Measurements from ENCODE around the gene PPP6C.
"Not testable (repeated sequence)": the region's sequence is repeated elsewhere in the genome, so short reads cannot be mapped to it uniquely, and the experiment has no call there.

Gene PPP6C

DNA sequence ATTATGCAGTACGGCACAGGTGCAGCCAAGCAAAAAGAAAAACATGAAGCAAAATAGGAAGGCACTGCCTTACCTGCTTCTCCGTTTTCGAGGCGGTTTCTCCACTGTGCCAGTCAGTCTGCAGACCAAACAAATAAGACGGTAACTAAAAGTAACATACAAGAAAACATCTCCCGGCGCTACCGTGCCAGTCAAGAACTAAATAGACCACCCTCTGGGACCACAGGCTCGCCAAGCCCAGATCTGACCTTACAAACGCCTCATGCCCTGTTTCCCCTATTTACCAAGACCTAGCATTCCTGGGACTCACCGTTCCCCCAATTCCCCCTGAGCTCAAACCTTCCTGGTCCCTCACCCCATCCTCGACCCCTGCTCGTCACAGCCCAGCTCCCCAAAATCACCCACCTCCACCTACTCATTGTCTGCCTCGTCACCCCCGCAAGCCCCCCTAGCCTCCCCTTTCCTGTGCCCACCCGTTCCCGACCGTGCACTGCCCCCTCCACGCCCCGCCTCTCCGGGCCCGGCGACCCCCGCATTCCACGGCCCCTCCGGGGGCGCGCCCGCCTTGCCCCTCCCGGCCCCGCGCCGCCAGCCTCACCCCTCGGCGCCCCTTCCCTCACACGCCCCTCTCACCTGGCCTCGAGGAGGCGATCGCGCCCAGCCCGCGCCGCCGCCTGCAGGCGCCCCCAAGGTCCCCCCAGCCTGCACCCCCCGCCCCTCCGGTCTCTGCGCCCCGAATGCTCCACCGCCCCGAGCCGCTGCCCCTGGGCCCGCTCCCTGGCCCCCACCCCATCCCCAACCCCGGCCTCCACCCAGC is 46.8 kb downstream of the PPP6C start:
- no peak for DNase-seq (ENCODE audit: low read depth in 2 of 2)

DNA sequence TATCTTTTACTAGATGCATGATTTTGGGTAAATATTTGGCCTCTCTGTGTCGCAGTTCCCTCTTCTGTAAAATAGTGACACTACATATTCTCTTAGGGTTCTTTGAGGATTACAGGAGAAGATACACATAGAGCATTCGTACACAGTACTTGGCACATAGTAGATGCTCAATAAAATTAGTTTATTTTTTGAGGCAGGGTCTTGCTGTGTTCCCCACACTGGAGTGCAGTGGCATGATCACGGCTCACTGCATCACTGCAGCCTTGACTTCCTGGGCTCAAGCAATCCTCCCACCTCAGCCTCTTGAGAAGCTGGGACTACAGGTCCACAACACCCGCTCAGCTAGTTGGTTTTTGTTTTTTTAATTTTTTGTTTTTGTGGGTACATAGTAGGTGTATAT is 47.9 kb downstream of the PPP6C start:
- no peak for DNase-seq (ENCODE audit: low read depth in 2 of 2)

DNA sequence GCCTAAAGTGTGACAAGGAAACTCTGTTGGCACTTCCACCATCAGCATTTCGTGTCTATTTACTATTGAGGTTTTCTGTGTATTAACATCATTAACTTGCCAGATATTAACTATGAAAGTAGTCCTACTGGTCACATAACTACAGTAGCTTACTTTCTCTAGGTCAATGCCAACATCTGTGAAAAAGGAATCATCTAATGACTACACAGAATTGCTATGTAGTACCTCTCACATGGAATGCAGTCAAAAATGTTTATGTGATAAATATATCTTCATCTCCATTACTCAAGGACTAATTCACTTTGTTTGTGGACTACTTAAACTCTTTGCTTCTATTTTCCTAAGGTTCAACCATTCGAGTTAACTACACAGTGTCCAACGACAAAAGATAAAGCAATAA is 48.4 kb downstream of the PPP6C start:
- no peak for DNase-seq (ENCODE audit: low read depth in 2 of 2)

- no peak for DNase-seq (ENCODE audit: low read depth in 2 of 2)
Measured at GRCh38 chr9:125140576-125140975, 49.0 kb downstream of the PPP6C start.

GRCh38 chr9:125137200-125137599 is 52.4 kb downstream of the PPP6C start:
- DNase-seq (ENCODE audit: low read depth in 2 of 2): no peak

DNA sequence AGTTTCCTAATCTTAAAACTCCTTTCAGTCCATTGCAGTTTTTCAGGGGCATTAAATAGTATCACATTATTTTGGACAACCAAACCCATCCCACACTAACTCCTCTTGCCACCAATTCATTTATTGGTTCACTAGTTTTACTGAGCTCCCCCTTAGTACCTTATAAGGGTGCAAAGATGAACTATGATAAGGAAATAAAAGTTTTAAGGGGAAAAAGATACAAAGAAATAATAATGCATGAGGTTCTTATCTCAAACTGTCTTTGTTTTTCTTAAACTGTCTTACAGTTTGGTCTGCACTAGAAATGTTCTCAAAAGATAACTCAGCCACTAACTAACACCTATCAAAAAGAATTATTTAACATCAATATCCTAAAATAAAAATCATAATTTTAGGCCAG is 54.6 kb downstream of the PPP6C start:
- DNase-seq (ENCODE audit: low read depth in 2 of 2): no peak

- DNase-seq (ENCODE audit: low read depth in 2 of 2): no peak
Measured at GRCh38 chr9:125133403-125134329, 55.9 kb downstream of the PPP6C start.

DNA sequence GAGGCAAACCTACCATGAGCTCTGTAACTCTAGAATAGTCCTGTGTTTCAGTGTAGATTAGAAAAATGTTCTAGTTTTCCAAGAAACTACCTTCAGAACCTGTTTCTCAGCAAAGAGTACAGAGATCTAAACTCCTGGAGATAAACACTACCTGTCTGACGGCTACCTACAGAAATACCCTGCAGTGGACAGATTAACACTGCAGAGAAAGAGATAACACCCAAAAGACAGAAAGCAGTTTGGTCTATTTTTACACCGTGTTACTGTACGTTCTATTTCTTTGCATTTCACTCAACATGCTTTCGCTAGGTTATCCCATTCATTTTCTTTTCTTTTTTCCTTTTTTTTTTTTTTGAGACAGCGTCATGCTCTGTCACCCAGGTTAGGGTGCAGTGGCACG is 57.8 kb downstream of the PPP6C start:
- no peak for DNase-seq (ENCODE audit: low read depth in 2 of 2)

GRCh38 chr9:125126019-125126746 is 63.4 kb downstream of the PPP6C start:
- peak; percentile 21 to 47 for DNase-seq (ENCODE audit: low read depth in 2 of 2)

DNA sequence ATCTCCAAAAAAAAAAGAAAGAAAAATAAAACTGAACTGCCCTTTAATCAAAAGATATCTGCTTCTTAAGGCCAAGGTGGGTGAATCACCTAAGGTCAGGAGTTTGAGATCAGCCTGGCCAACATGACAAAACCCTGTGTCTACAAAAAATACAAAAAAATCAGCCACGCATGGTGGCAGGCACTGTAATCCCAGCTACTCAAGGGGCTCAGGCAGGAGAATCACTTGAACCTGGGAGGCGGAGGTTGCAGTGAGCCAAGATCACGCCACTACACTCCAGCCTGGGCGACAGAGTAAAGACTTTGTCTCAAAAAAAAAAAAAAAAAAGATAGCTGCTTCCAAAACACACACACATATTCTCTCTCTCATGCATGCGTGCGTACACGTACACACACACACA is 64.1 kb downstream of the PPP6C start:
- no peak for DNase-seq (ENCODE audit: low read depth in 2 of 2)

DNA sequence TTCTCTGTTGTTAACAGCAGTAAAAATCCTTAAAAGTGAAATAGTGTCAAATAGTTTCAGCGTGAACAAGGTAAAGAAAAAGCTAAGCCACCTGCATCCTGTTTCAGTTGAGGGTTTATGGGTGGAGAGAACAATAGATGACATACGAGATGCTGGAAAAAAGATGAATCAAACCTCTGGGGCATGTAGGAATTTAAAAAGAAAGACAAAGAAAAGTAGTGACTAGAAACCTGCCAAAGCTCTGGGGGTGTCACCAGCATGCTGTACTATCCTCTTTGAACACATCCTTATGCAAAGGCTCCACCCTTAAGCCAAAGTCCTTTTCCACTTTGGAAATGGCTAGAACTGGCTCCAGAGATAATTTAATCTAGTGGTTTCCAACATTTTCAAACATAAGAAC is 68.5 kb downstream of the PPP6C start:
- DNase-seq (ENCODE audit: low read depth in 2 of 2): no peak

DNA sequence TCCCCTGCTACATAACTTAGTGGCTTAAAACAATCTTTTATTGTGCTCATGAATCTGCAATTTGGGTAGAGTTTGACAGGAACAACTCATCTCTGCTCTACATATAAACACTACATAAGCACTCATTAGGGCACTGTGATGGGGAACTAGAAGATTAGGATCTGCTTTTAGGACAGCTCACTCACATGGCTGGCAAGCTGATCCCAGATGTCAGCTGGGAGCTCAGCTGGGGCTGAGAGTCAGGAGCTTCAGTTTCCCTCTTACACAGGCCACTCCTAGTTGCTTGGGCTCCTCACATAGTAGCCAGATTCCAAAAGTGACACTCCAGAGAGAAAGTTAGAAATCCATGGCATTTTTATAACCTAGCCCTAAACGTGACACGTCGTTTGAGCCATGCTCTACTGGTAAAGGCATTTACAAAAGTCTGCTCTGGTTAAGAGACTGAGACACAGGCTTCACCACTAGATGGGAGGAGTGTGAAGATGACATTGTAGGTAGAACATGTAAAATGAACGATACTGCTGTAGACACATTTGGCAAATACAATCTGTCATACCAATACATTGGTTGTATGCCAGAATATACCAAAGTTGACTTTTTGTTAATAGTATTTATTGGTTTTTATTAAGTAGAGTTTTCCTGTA is 69.8 kb downstream of the PPP6C start:
- DNase-seq (ENCODE audit: low read depth in 2 of 2): no peak

DNA sequence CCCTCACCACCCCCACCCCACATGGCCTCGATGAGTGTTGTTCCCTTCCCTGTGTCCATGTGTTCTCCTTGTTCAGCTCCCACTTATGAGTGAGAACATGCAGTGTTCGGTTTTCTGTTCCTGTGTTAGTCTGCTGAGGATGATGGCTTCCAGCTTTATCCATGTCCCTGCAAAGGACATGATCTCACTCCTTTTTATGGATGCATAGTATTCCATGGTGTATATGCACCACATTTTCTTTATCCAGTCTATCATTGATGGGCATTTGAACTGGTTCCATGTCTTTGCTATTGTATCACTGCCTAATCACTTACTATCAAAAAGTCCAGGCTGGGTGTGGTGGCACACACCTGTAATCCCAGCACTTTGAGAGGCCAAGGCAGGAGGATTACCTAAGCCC is 70.9 kb downstream of the PPP6C start:
- not testable (repeated sequence) for DNase-seq (ENCODE audit: low read depth in 2 of 2)

DNA sequence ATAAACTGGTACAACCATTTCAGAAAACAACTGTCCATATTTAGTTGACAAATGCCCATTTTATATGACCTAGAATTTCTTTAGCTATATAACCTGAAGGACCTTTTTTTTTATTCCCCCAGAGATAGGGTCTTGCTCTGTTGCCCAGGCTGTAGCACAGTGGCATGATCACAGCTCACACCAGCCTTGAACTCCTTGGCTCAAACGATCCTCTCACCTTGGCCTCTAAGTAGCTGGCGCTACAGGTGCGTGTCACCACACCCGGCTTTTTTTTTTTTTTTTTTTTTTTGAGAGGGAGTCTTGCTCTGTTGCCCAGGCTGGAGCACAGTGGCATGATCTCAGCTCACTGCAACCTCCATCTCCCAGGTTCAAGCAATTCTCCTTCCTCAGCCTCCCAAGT is 75.1 kb downstream of the PPP6C start:
- DNase-seq (ENCODE audit: low read depth in 2 of 2): not testable (repeated sequence)

DNA sequence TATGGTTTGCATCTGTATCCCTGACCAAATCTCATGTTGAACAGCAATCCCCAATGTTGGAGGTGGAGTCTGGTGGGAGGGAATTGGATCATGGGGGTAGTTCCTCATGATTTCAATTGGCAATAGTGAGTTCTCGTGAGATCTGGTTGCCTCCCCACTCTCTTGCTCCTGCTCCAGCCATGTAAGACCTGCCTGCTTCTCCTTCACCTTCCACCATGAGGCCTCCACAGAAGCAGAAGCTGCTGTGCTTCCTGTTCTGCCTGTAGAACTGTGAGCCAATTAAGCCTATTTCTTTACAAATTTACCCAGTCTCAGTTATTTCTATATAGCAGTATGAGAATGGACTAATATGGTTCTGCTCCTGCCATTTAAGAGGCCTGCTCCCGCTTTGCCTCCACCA is 79.1 kb downstream of the PPP6C start:
- DNase-seq (ENCODE audit: low read depth in 2 of 2): no peak

DNA sequence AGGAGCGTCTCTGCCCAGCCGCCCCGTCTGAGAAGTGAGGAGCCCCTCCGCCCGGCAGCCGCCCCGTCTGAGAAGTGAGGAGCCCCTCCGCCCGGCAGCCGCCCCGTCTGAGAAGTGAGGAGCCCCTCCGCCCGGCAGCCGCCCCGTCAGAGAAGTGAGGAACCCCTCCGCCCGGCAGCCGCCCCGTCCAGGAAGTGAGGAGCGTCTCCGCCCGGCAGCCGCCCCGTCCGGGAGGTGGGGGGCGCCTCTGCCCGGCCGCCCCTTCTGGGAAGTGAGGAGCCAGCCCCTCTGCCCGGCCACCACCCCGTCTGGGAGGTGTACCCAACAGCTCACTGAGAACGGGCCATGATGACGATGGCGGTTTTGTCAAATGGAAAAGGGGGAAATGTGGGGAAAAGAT is 81.1 kb downstream of the PPP6C start:
- DNase-seq (ENCODE audit: low read depth in 2 of 2): not testable (repeated sequence)

GRCh38 chr9:125106285-125106893 is 83.2 kb downstream of the PPP6C start:
- no peak for DNase-seq (ENCODE audit: low read depth in 2 of 2)

GRCh38 chr9:125103770-125104460 is 85.7 kb downstream of the PPP6C start:
- DNase-seq (ENCODE audit: low read depth in 2 of 2): no peak

GRCh38 chr9:125103021-125103420 is 86.6 kb downstream of the PPP6C start:
- no peak for DNase-seq (ENCODE audit: low read depth in 2 of 2)

DNA sequence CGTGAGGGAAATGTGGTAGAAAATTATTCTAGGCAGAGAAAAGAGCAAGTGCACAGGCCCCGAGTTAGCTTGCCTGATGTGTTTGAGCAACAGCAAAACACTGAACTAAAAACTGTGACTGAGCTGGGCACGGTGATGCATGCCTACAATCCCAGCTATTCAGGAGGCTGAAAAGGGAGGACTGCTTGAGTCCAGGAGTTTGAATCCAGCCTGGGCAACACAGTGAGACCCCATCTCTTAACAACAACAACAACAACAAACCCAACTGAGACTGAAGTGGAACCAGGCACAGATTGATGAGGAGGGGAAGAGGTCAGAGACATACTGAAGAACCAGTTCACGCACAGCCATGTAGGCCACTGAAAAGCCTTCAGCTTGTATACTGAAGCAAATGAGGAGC is 88.8 kb downstream of the PPP6C start:
- no peak for DNase-seq (ENCODE audit: low read depth in 2 of 2)

DNA sequence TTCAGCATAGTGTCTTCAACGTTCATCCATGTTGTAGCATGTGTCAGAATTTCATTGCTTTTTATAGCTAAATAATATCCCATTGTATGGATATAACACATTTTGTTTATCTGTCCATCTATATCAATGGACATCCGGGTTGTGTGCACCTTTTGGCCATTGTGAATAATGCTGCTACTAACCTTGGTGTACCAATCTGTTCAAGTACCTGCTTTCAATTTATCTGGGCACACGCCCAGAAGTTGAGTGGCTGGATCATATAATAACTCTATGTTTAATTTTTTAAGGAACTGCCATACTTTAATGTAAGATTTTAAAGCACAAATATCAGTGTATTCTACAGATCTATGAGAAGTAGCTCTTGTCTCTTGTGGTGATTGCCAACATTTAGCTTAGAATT is 89.8 kb downstream of the PPP6C start:
- DNase-seq (ENCODE audit: low read depth in 2 of 2): no peak
